Activated naive CD4-positive, alpha-beta T cell treated with anti-CD3 and anti-CD28 coated beads for 36 hours (primary cell): ENCODE measurements around the gene SLC6A13. TPM values are rescaled to one million over a fixed set of nuclear protein-coding genes. Genes with fewer than 3 reads are reported as not detected.
A peak's percentile ranks its signal among the peaks of the same experiment; 100 is the strongest.
"Not testable (repeated sequence)": the region's sequence is repeated elsewhere in the genome, so short reads cannot be mapped to it uniquely, and the experiment has no call there.

Experiments
- CTCF ChIA-PET: fragments of 350-600 bp; sonication (Branson Sonifier 250); formaldehyde crosslinking; loops from one replicate; lab custom pipeline; 2021; ENCODE audit warnings: antibody characterized with exemption; lab: Charles Lee
- DNase-seq: peaks from one replicate; pipeline ENCODE4 v3.0.0-alpha.2; 2020
- H3K27ac Mint-ChIP-seq: one replicate; pipeline ENCODE4 v1.8.0; 2021; ENCODE audit warnings: mild to moderate bottlenecking, mixed read lengths
- H3K27me3 Mint-ChIP-seq: one replicate; pipeline ENCODE4 v1.8.0; 2021; ENCODE audit warnings: low read depth, mixed read lengths
- H3K36me3 Mint-ChIP-seq: one replicate; pipeline ENCODE4 v1.8.0; 2021; ENCODE audit warnings: low read depth, mixed read lengths
- H3K4me1 Mint-ChIP-seq: one replicate; pipeline ENCODE4 v1.8.0; 2021; ENCODE audit warnings: low read depth, mixed read lengths
- H3K4me3 Mint-ChIP-seq: one replicate; pipeline ENCODE4 v1.8.0; 2021; ENCODE audit warnings: mild to moderate bottlenecking, moderate library complexity, mixed read lengths
- H3K9me3 Mint-ChIP-seq: one replicate; pipeline ENCODE4 v1.8.0; 2021; ENCODE audit warnings: mixed read lengths
- intact Hi-C: fragments of 100-400 bp; cut with micrococcal nuclease; formaldehyde crosslinking; loops from one replicate; pipeline ENCODE4 v1.15.1; 2023
- total RNA-seq, 2 experiments: library from RNA; stranded (reverse); gene quantifications; one replicate each; pipeline ENCODE4 v1.2.3, GENCODE V29; 2021

Gene SLC6A13
- total RNA-seq, 2 experiments from 2014 or later: not detected

- no peak overlapping the region for H3K4me3 Mint-ChIP-seq
These were observed 42.7 kb downstream of the SLC6A13 start for GRCh38 chr12:219891-220352.

GRCh38 chr12:218728-219590 lies 43.7 kb downstream of the SLC6A13 start:
- H3K9me3 Mint-ChIP-seq: no peaks in the 10 kb centered on the region
- DNase-seq: no peak
- H3K27ac Mint-ChIP-seq: no peak overlapping the region
- CTCF ChIA-PET: interaction anchor here (0.6 to 1.6 kb wide), 6 partner anchors 14 to 183 kb away, joined by 3 to 8 read pairs (median 4); no protein-coding TSS in a partner anchor
- H3K36me3 Mint-ChIP-seq: no peaks in the 10 kb centered on the region
- no peak overlapping the region for H3K4me3 Mint-ChIP-seq
- intact Hi-C loops: no loop called here
- peaks cover 3% of the 10 kb centered on the region for H3K27me3 Mint-ChIP-seq
- no peaks in the 10 kb centered on the region for H3K4me1 Mint-ChIP-seq

More at GRCh38 chr12:219891-220352, 42.7 kb downstream of the SLC6A13 start:
- Mint-ChIP-seq H3K27ac (no peak overlapping the region), H3K4me1 (no peaks in the 10 kb centered on the region), H3K36me3 (no peaks in the 10 kb centered on the region), H3K9me3 (no peaks in the 10 kb centered on the region), H3K27me3 (peaks cover 3% of the 10 kb centered on the region)
- peak; percentile 87 for DNase-seq
- CTCF ChIA-PET: interaction anchor here (0.6 to 1.6 kb wide), 9 partner anchors 11 to 182 kb away, joined by 3 to 8 read pairs (median 4); no protein-coding TSS in a partner anchor
- intact Hi-C loops: no loop called here

- no peak overlapping the region for H3K4me3 Mint-ChIP-seq
- no peaks in the 10 kb centered on the region for H3K36me3 Mint-ChIP-seq
- H3K27me3 Mint-ChIP-seq: peaks cover 7% of the 10 kb centered on the region
- CTCF ChIA-PET: interaction anchor here (0.6 kb wide), 1 partner anchor 116 kb away, joined by 3 read pairs; no protein-coding TSS in a partner anchor
- intact Hi-C loops: no loop called here
- DNase-seq: no peak
- no peak overlapping the region for H3K27ac Mint-ChIP-seq
- no peaks in the 10 kb centered on the region for H3K4me1 Mint-ChIP-seq
- H3K9me3 Mint-ChIP-seq: no peaks in the 10 kb centered on the region
These were observed 44.4 kb downstream of the SLC6A13 start for GRCh38 chr12:218221-218620.

- H3K27me3 Mint-ChIP-seq: peaks cover 17% of the 10 kb centered on the region
- CTCF ChIA-PET: interaction anchor here (0.7 kb wide), 1 partner anchor 26 kb away, joined by 4 read pairs; no protein-coding TSS in a partner anchor
- H3K4me3 Mint-ChIP-seq, H3K27ac Mint-ChIP-seq, H3K9me3 Mint-ChIP-seq, H3K36me3 Mint-ChIP-seq, DNase-seq, H3K4me1 Mint-ChIP-seq, intact Hi-C loops: not testable (repeated sequence)
These were observed 45.6 kb downstream of the SLC6A13 start for GRCh38 chr12:217029-217428.

GRCh38 chr12:215116-215515 lies 47.5 kb downstream of the SLC6A13 start:
- Mint-ChIP-seq H3K27me3 (peaks cover 20% of the 10 kb centered on the region), H3K4me3 (no peak overlapping the region)
- CTCF ChIA-PET: no interaction called here

GRCh38 chr12:214003-214741 lies 48.5 kb downstream of the SLC6A13 start, which contains the start of gene SLC6A12:
Gene SLC6A12, minus strand, starts transcription at chr12:214157. Its CDS starts 4,171 bp downstream, at chr12:209986.
- no peak within 1 kb of the TSS for H3K4me3 Mint-ChIP-seq
- peaks cover 2% of the 10 kb centered on the region for H3K4me1 Mint-ChIP-seq
- no peaks in the 10 kb centered on the region for H3K36me3 Mint-ChIP-seq
- intact Hi-C loops: no loop called here
- peaks cover 21% of the 10 kb centered on the region for H3K27me3 Mint-ChIP-seq
- CTCF ChIA-PET: interaction anchor here (1.3 kb wide), 1 partner anchor 61 kb away, joined by 3 read pairs; no protein-coding TSS in a partner anchor
- DNase-seq: no peak
- H3K27ac Mint-ChIP-seq: no peak within 1 kb of the TSS
- no peaks in the 10 kb centered on the region for H3K9me3 Mint-ChIP-seq

More at GRCh38 chr12:215116-215515, 47.5 kb downstream of the SLC6A13 start:
- H3K9me3 Mint-ChIP-seq: no peaks in the 10 kb centered on the region
- no peak overlapping the region for H3K27ac Mint-ChIP-seq
- no peak for DNase-seq
- H3K4me1 Mint-ChIP-seq: peaks cover 2% of the 10 kb centered on the region
- intact Hi-C loops: no loop called here
- no peaks in the 10 kb centered on the region for H3K36me3 Mint-ChIP-seq

GRCh38 chr12:213527-213932 lies 49.1 kb downstream of the SLC6A13 start:
- DNase-seq: no peak
- CTCF ChIA-PET: interaction anchor here (1.3 kb wide), 1 partner anchor 60 kb away, joined by 3 read pairs; no protein-coding TSS in a partner anchor

GRCh38 chr12:212715-213526 lies 49.7 kb downstream of the SLC6A13 start:
- Mint-ChIP-seq H3K4me1 (peaks cover 2% of the 10 kb centered on the region), H3K27me3 (peaks cover 28% of the 10 kb centered on the region), H3K9me3 (no peaks in the 10 kb centered on the region), H3K4me3 (no peak overlapping the region), H3K27ac (no peak overlapping the region), H3K36me3 (no peaks in the 10 kb centered on the region)
- intact Hi-C loops: no loop called here
- CTCF ChIA-PET: no interaction called here
- no peak for DNase-seq

More at GRCh38 chr12:213527-213932, 49.1 kb downstream of the SLC6A13 start:
- Mint-ChIP-seq H3K27ac (no peak overlapping the region), H3K36me3 (no peaks in the 10 kb centered on the region), H3K4me3 (no peak overlapping the region), H3K27me3 (peaks cover 25% of the 10 kb centered on the region), H3K4me1 (peaks cover 2% of the 10 kb centered on the region), H3K9me3 (no peaks in the 10 kb centered on the region)
- intact Hi-C loops: no loop called here

GRCh38 chr12:212415-212714 lies 50.3 kb downstream of the SLC6A13 start:
- intact Hi-C loops: no loop called here
- H3K27ac Mint-ChIP-seq: no peak overlapping the region
- H3K9me3 Mint-ChIP-seq: no peaks in the 10 kb centered on the region
- H3K36me3 Mint-ChIP-seq: no peaks in the 10 kb centered on the region
- peaks cover 2% of the 10 kb centered on the region for H3K4me1 Mint-ChIP-seq
- H3K27me3 Mint-ChIP-seq: peaks cover 31% of the 10 kb centered on the region
- no peak for DNase-seq
- CTCF ChIA-PET: interaction anchor here (0.7 kb wide), 1 partner anchor 9 kb away, joined by 3 read pairs; no protein-coding TSS in a partner anchor
- H3K4me3 Mint-ChIP-seq: no peak overlapping the region

GRCh38 chr12:211639-212414 lies 50.8 kb downstream of the SLC6A13 start:
- no peaks in the 10 kb centered on the region for H3K36me3 Mint-ChIP-seq
- H3K9me3 Mint-ChIP-seq: no peaks in the 10 kb centered on the region
- DNase-seq: no peak
- no peak overlapping the region for H3K4me3 Mint-ChIP-seq
- CTCF ChIA-PET: interaction anchor here (0.7 kb wide), 1 partner anchor 10 kb away, joined by 3 read pairs; no protein-coding TSS in a partner anchor
- no peak overlapping the region for H3K27ac Mint-ChIP-seq
- H3K4me1 Mint-ChIP-seq: peaks cover 2% of the 10 kb centered on the region
- H3K27me3 Mint-ChIP-seq: peaks cover 33% of the 10 kb centered on the region
- intact Hi-C loops: no loop called here

GRCh38 chr12:211142-211465 lies 51.5 kb downstream of the SLC6A13 start:
- peaks cover 2% of the 10 kb centered on the region for H3K4me1 Mint-ChIP-seq
- H3K27me3 Mint-ChIP-seq: peaks cover 34% of the 10 kb centered on the region
- no peaks in the 10 kb centered on the region for H3K36me3 Mint-ChIP-seq
- no peak for DNase-seq
- intact Hi-C loops: no loop called here
- H3K9me3 Mint-ChIP-seq: no peaks in the 10 kb centered on the region
- no peak overlapping the region for H3K4me3 Mint-ChIP-seq
- CTCF ChIA-PET: no interaction called here
- no peak overlapping the region for H3K27ac Mint-ChIP-seq
